Esophagus squamous epithelium (tissue), 5 donors: ENCODE data around the gene NGFR. TPM values are rescaled to one million over a fixed set of nuclear protein-coding genes. Genes with fewer than 3 reads are reported as not detected.

Source experiments
- DNase-seq: peaks from one replicate; lab custom pipeline; 2025; lab: John Stamatoyannopoulos, UW
- H3K27ac ChIP-seq, 4 donors: fragments of 200-600 bp; sonication (generic); one replicate each; pipeline ENCODE4 v1.5.1; 2016 to 2019; ENCODE audit warnings: mild to moderate bottlenecking in 1 of 4
- H3K27me3 ChIP-seq, 4 donors: fragments of 200-600 bp; sonication (generic); 1 replicate in 3 of 4; 2 replicates in 1 of 4; pipeline versions ENCODE4 v1.5.1 to v1.6.0; 2017 to 2021; ENCODE audit warnings: antibody characterized with exemption in 1 of 4
- H3K36me3 ChIP-seq, 3 donors: fragments of 200-600 bp; sonication (generic); one replicate each; pipeline ENCODE4 v1.5.1; 2016 to 2019
- H3K4me1 ChIP-seq, 3 donors: fragments of 200-600 bp; sonication (generic); one replicate each; pipeline ENCODE4 v1.5.1; 2017 to 2019
- H3K4me3 ChIP-seq, 4 donors: fragments of 200-600 bp; sonication (generic); 1 replicate in 3 of 4; 2 replicates in 1 of 4; pipeline ENCODE4 v1.5.1; 2016 to 2019; ENCODE audit warnings: mild to moderate bottlenecking in 2 of 4, moderate library complexity in 1 of 4
- H3K9me3 ChIP-seq, 3 donors: fragments of 200-600 bp; sonication (generic); one replicate each; pipeline ENCODE4 v1.5.1; 2016 to 2019
- CTCF ChIP-seq, 6 experiments: fragments of 450-650 bp in 4 of 6; fragments of 200-600 bp in 2 of 6; sonication (generic) in 2 of 6; IDR thresholded peaks; one replicate each; pipeline ENCODE4 v1.5.1; 2016 to 2019; ENCODE audit warnings: antibody characterized with exemption in 6 of 6, mild to moderate bottlenecking in 4 of 6, moderate library complexity in 4 of 6
- POLR2A ChIP-seq, 4 donors: fragments of 450-650 bp; IDR thresholded peaks; one replicate each; pipeline ENCODE4 v1.6.1; 2017; ENCODE audit warnings: antibody characterized with exemption in 4 of 4, mild to moderate bottlenecking in 4 of 4, moderate library complexity in 3 of 4
- WGBS, 2 donors: methylation state at CpG; one replicate each; pipeline ENCODE4 v1.1.5; 2018; 5-methylcytosine and 5-hydroxymethylcytosine counted together
- intact Hi-C: fragments of 100-400 bp; cut with DNase I; formaldehyde crosslinking; loops from one replicate; pipeline ENCODE4 v1.15.0; 2022
- small RNA-seq, 4 donors: library from RNA; depleted of rRNA; stranded (forward); fragments of <200 nt; gene quantifications; one replicate each; pipeline ENCODE3, GENCODE V24; 2016
- total RNA-seq, 4 donors: library from RNA; depleted of rRNA; stranded (reverse); fragments of >200 nt; gene quantifications; one replicate each; pipeline ENCODE4 v1.1.0, GENCODE V29; 2016
- donor health status: DM: yes; HTN: yes; CAD: no.

NGFR gene
- total RNA-seq, 4 donors from 2014 or later: 1.6 to 9.6 (median 4.9) TPM

DNA sequence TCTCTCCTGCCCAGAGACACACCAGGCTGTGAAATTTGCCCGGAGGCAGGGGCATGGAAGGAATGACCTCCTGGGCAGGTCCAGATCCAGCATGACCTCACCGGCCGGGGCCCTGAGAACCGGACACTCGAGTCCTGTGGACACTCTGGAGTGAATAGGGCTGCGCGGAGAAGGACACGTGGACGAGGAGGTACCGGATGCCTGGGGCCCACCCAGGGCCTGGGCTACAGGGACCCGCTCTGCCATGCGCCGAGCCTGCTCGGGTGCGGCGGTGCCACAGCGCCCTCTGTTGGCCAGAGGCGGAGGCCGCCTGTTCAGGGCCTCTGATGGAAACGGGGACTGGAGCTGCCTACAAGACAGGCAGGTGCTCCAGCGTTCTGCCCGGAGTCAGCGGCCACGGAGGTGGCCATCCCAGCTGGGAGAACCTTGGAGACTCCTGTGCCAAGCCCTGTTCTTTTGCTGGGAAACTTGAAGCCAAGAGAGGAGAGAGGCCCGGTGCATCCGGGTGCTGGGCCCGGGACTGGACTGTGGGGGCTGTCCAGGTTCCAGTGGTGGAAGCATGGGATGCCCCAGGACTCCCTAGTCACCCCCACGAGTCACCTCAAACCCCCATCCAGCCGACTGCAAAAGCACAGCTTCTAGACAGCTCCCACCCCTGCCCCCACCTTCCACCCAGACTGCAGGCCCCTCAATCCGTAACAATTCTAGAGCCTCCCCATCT, 61.3 kb downstream of the NGFR start:
- DNase-seq: no peak
- WGBS, 2 donors: 10 to 88% methylated on average over 1 to 17 of the region's 30 CpGs
- peaks cover 0 to 62% (median 0%) of the 10 kb centered on the region in 4 donors for H3K27me3 ChIP-seq
- no peaks in the 10 kb centered on the region for H3K36me3 ChIP-seq
- intact Hi-C loops: loop anchor here (5.0 kb wide), 1 partner anchor 119 kb away; no protein-coding TSS in a partner anchor
- no peak overlapping the region for H3K27ac ChIP-seq
- H3K9me3 ChIP-seq: no peaks in the 10 kb centered on the region
- peaks cover 7 to 32% (median 18%) of the 10 kb centered on the region in 3 donors for H3K4me1 ChIP-seq
- peak overlapping the region in 1 of 4 donors; percentile 30 for H3K4me3 ChIP-seq
- TF ChIP-seq CTCF (IDR thresholded peaks at IDR 0.05) (peak; percentile 86 to 98 (median 96)), POLR2A (IDR thresholded peaks at IDR 0.05) (no peak)

GRCh38 chr17:49557312-49558024, 62.4 kb downstream of the NGFR start:
- DNase-seq: no peak
- Histone ChIP-seq H3K27ac (no peak overlapping the region), H3K36me3 (no peaks in the 10 kb centered on the region), H3K9me3 (no peaks in the 10 kb centered on the region), H3K27me3 (peaks cover 0 to 54% (median 0%) of the 10 kb centered on the region in 4 donors), H3K4me3 (no peak overlapping the region), H3K4me1 (peaks cover 7 to 24% (median 15%) of the 10 kb centered on the region in 3 donors)
- WGBS, 2 donors: 13% methylated on average over 9 of the region's 9 CpGs
- intact Hi-C loops: loop anchor here (5.0 kb wide), 1 partner anchor 120 kb away; no protein-coding TSS in a partner anchor
- TF ChIP-seq POLR2A (IDR thresholded peaks at IDR 0.05) (no peak), CTCF (IDR thresholded peaks at IDR 0.05) (peak; percentile 32 to 58 (median 44))

Small RNA genes lying within 50 kb of the gene (small RNA-seq; reads per million reads assigned to genes)
- 0 reads per million in 4 donors for gene MIR6165

Other genes starting within 250 kb of the NGFR start
- 10 to 100 TPM; 14.0 to 32.6 (median 20.9) TPM for gene ZNF652, start 133.0 kb upstream of the NGFR start, total RNA-seq
- 100 to 1,000 TPM in 2 of 4 donors, 10 to 100 TPM in 2; 61.7 to 119 (median 106) TPM for gene PHB1, start 80.4 kb upstream of the NGFR start, total RNA-seq
- 1 to 10 TPM in 2 of 4 donors, under 1 TPM in 2; 0.53 to 3.8 (median 1.5) TPM for gene NXPH3, start 80.6 kb downstream of the NGFR start, total RNA-seq
- gene SPOP, start 182.8 kb downstream of the NGFR start, total RNA-seq: 10 to 100 TPM; 18.1 to 67.5 (median 36.5) TPM
- 10 to 100 TPM; 32.4 to 68.5 (median 36.2) TPM for gene SLC35B1, start 212.7 kb downstream of the NGFR start, total RNA-seq